ENCODE data around the gene ENKUR. TPM values are rescaled to one million over a fixed set of nuclear protein-coding genes. Genes with fewer than 3 reads are reported as not detected.

The ENKUR gene
- total RNA-seq, 4 donors from 2014 or later = 0.38 to 0.53 TPM; not detected in 2

DNA sequence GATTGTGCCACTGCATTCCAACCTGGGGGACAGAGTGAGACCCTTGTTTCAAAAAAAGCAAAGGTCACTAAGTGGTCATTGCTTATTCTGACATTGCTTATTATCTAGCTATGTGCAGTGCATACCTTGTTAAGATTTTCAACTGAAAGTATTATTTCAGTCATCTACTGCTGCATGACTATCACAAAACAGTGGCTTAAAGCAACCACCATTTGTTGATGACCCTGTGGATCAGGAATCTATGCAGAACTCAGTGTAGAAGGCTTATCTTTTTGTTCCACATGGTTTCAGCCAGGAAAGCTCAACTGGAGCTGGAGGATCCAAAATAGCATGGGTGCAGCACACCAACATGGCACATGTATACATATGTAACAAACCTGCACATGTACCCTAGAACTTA lies 23.6 kb upstream of the ENKUR start:
- no peak for TF ChIP-seq POLR2A (IDR thresholded peaks at IDR 0.05)
- TF ChIP-seq, protein P1, sequence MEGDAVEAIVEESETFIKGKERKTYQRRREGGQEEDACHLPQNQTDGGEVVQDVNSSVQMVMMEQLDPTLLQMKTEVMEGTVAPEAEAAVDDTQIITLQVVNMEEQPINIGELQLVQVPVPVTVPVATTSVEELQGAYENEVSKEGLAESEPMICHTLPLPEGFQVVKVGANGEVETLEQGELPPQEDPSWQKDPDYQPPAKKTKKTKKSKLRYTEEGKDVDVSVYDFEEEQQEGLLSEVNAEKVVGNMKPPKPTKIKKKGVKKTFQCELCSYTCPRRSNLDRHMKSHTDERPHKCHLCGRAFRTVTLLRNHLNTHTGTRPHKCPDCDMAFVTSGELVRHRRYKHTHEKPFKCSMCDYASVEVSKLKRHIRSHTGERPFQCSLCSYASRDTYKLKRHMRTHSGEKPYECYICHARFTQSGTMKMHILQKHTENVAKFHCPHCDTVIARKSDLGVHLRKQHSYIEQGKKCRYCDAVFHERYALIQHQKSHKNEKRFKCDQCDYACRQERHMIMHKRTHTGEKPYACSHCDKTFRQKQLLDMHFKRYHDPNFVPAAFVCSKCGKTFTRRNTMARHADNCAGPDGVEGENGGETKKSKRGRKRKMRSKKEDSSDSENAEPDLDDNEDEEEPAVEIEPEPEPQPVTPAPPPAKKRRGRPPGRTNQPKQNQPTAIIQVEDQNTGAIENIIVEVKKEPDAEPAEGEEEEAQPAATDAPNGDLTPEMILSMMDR (IDR thresholded peaks at IDR 0.05) = no peak
- no peaks in the 10 kb centered on the region for H3K36me3 ChIP-seq
- H3K27me3 ChIP-seq = no peaks in the 10 kb centered on the region
- no peaks in the 10 kb centered on the region for H3K4me1 ChIP-seq
- DNase-seq = no peak
- H3K4me3 ChIP-seq = no peak overlapping the region
- H3K9me3 ChIP-seq = no peaks in the 10 kb centered on the region
- no peak overlapping the region for H3K27ac ChIP-seq

DNA sequence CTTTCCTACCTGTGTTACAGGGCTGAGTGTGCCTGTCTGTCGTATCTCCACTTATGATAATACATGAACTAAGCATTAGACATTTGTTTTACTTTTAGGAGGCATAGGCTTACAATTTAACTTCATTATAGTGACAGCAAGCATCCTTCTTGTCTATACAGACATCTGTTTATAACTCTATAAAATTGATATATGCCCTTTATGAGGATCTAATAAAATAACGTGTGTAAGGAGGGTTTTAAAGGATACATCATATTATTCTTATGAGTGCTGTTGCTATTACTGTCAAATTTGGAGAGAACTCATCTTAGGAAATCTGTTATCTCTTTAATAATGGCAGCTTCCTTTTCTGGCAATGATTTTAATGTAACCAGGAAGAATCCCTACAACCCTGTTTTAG lies 22.4 kb upstream of the ENKUR start:
- no peaks in the 10 kb centered on the region for H3K9me3 ChIP-seq
- H3K4me3 ChIP-seq = no peak overlapping the region
- no peaks in the 10 kb centered on the region for H3K27me3 ChIP-seq
- TF ChIP-seq POLR2A (IDR thresholded peaks at IDR 0.05) = no peak
- TF ChIP-seq, protein P1 (IDR thresholded peaks at IDR 0.05) = no peak
- H3K36me3 ChIP-seq = no peaks in the 10 kb centered on the region
- DNase-seq = no peak
- H3K4me1 ChIP-seq = no peaks in the 10 kb centered on the region
- no peak overlapping the region for H3K27ac ChIP-seq

DNA sequence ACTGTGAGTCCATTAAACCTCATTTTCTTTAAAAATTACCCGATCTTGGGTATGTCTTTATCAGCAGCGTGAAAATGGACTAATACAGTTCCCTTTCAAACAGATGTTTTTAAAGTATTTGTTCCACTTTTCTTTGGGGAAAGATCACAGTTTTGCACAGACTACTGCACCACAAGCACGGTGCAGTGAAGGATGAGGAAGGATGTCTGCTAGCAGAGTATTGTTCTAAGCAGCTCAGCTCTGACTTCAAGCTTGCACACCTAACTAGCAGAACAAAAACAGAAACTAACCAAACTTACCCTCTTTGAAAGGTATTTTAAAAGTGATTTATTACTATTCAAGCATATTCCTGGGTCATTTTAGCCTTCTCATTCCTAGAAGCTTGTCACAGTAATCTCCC lies 20.4 kb upstream of the ENKUR start:
- Histone ChIP-seq H3K36me3 (no peaks in the 10 kb centered on the region), H3K4me3 (no peak overlapping the region), H3K9me3 (no peaks in the 10 kb centered on the region), H3K27ac (no peak overlapping the region), H3K27me3 (no peaks in the 10 kb centered on the region), H3K4me1 (no peaks in the 10 kb centered on the region)
- DNase-seq = no peak
- no peak for TF ChIP-seq POLR2A (IDR thresholded peaks at IDR 0.05)
- TF ChIP-seq, protein P1 (IDR thresholded peaks at IDR 0.05) = no peak

DNA sequence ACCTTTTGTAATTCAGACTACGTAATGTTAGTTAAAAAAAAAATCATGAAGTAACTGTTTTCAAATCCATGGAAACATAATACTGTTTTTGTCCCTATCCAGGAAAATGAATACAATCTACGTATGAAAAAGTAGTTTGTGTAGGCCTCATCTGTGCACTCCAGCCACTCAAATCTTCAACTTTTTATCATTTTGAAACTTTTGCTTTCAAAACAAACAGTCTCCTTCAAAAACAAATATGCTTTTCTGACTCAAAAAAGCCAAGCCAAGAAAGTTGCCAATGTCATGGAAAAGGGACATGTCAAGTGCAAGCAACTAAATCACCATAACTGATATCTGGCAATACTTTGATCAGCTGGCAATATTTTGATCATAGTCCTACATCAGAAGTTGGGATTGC lies 13.6 kb upstream of the ENKUR start:
- DNase-seq = no peak
- H3K9me3 ChIP-seq = no peaks in the 10 kb centered on the region
- no peaks in the 10 kb centered on the region for H3K27me3 ChIP-seq
- no peak overlapping the region for H3K27ac ChIP-seq
- no peaks in the 10 kb centered on the region for H3K4me1 ChIP-seq
- H3K36me3 ChIP-seq = no peaks in the 10 kb centered on the region
- TF ChIP-seq, protein P1 (IDR thresholded peaks at IDR 0.05) = no peak
- no peak for TF ChIP-seq POLR2A (IDR thresholded peaks at IDR 0.05)
- H3K4me3 ChIP-seq = no peak overlapping the region

DNA sequence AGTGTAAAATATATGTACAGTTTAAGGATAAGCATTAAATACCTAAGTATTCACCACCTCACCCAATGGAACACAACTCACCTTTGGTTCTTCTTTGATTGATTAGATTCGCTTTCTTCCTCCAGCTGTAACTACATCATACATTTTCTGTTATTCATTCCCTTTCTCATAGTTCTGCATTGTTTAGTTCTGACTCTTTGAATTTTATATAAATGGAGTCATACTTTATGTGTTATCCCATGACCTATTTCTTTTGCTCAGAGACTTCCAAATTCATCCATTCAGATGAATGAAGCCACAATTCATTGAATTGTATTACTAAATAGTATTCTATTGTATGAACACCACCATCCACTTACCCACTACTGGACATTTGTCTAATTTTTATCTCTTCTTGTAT lies 12.8 kb upstream of the ENKUR start:
- TF ChIP-seq, protein P1 (IDR thresholded peaks at IDR 0.05) = no peak
- no peak for TF ChIP-seq POLR2A (IDR thresholded peaks at IDR 0.05)
- no peaks in the 10 kb centered on the region for H3K9me3 ChIP-seq
- no peak for DNase-seq
- no peaks in the 10 kb centered on the region for H3K4me1 ChIP-seq
- H3K36me3 ChIP-seq = no peaks in the 10 kb centered on the region
- no peak overlapping the region for H3K27ac ChIP-seq
- no peaks in the 10 kb centered on the region for H3K27me3 ChIP-seq
- H3K4me3 ChIP-seq = no peak overlapping the region

DNA sequence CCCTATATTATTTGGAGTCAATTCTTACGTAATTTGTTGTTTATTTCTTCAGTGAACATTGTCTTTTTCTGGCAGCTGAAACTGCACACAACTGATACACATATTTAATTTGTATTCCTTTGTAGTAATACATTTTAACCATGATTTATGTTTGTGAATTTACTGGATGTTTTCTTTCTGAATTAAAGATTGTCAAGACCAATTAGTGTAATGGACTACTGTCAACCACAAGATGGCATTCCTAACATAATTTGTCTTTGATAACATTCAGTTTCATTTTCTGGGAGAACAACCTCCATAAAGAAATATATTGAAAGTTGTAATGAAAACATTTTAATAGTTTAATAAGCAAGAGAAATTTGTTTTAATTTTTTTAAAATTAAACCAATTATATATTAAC lies 10.5 kb upstream of the ENKUR start:
- H3K4me3 ChIP-seq = no peak overlapping the region
- no peak for DNase-seq

More for the DNA sequence above, 10.5 kb upstream of the ENKUR start:
- TF ChIP-seq, protein P1 (IDR thresholded peaks at IDR 0.05) = peak in 4 of 6 experiments; percentile 20 to 77 (median 73)
- TF ChIP-seq POLR2A (IDR thresholded peaks at IDR 0.05) = no peak
- Histone ChIP-seq H3K36me3 (no peaks in the 10 kb centered on the region), H3K27ac (no peak overlapping the region), H3K9me3 (no peaks in the 10 kb centered on the region), H3K4me1 (no peaks in the 10 kb centered on the region), H3K27me3 (no peaks in the 10 kb centered on the region)

Measured in Peyer's patch (tissue), 4 donors.